HG03280 (cell line): ENCODE data around the gene MYH9.
"Not testable (repeated sequence)": the region's sequence is repeated elsewhere in the genome, so short reads cannot be mapped to it uniquely, and the experiment has no call there.

Experiments
- ATAC-seq: cut with Tn5 transposase; IDR thresholded peaks from one replicate; pipeline ENCODE4 v1.9.1; 2021; ENCODE audit warnings: mild to moderate bottlenecking, moderate library complexity; ENCODE audit not compliant: unreplicated experiment

Gene MYH9

DNA sequence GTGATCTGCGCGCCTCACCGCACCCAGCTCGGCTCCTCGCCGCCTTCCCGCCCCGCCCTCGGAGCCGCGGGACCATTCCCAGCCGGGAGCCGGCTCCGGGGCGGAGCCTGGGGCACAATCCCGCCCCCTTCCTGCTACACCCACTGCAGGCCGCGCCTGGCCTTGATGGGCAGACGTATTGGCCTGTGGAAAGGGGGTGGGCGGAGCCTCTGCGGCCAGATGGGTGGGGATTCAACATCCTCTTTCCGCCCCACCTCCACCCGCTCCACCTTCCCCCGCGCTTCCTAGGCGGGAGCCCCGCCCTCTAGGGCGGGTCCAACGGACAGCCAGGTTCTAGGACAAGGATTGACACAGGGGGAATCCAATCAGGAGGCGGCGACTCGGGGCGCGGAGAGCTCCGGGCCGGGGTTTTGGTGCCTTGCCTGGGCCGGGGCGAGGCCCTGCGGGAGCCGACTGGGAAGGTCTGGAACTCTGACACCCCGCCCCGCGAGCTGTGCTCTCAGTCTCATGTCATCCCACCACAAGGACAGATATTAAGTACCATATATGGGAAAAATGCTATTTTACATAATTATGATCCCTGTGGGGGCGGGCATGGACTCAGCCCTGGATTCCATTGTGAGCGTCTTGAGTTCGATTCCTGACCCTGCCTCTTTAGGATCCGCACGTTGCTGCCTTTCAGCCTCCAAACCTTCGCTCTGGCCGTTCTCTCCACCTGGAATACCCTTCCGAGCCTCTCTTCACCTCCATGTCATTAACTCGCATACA lies at the start of gene MYH9:
TSS of gene MYH9 (minus strand) at position 9 of the 768 bp plus-strand sequence. CDS start 38,731 bp downstream, outside the sequence.
- ATAC-seq = peak; percentile 81

DNA sequence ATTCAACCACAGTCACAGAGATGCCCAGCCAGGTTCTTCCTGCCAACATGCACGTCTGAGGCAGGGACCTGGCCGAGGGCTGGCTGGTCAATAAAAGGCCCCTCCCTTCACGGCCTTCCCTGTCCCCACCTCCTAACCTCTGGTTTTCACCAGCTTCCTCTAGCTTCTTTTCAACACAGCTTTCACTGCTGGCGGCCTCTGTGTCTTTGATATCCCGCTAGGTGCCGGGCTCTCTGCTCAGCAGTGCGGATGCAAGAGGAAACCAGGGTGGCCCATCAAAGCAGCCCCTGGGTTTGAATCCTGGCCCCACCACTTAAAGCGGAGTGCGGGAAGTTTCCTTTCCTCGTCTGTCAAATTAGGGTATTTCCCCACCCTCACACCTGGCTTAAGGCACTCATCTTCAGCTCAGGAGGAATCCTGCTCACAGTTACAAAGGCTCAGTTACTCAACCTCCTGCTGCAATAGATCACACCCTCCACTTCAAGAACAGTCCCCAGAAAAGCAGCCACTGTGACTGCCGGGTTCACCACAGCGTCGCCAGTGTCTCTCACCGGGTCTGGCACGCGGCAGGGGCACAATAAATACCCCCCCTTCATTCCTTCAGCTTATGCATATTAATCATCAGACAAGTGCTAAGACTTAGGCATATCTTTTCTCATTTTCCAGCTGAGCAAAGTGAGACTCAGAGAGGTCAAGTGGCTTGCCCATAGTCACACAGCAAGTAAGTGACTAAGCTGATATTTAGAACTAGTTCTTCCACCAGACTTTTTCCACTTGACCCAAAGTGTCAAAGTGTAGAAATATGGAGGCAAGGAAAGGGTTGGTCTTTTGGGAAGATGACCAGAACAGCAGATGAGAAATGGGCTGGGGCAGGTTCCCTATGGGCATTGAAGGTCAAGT lies 48.0 kb upstream of the MYH9 start:
- peak; percentile 47 for ATAC-seq

DNA sequence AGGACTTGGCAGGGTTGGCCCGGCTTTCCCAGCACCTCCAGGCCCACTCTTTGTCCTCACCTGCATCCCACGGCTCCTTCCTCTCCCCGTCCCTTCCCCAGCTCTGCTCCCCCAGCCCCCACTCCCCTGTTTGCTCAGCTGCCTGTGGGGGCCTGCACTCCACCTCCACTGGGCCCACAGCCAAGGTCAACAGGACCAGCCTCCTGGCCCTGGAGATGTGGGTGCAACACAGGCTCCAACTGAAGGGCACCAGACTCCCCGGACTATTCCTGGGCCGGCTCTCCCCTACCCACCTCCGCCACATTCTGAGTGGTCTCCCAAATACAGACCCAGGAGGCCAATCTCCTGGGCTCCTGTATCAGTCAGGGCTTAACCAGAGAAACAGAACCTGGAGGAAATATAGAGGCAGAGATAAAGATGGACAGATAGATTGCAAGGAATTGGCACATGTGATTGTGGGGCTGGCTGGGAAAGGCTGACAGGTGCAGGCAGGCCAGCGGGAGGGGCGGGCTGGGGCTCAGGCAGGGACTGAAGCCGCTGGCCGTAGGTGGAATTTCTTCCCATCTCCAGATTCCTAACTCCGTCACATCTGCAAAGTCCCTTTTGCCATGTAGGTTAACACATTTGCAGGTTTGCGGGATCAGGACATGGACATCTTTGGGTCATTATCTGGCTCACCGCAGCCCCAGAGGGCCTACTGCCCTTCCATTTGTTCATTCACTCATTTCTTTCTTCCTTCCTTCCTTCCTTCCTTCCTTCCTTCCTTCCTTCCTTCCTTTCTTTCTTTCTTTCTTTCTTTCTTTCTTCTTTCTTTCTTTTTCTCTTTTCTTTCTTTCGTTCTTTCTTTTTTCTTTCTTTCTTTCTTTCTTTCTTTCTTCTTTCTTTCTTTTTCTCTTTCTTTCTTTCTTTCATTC lies 45.8 kb upstream of the MYH9 start:
- ATAC-seq = no peak

DNA sequence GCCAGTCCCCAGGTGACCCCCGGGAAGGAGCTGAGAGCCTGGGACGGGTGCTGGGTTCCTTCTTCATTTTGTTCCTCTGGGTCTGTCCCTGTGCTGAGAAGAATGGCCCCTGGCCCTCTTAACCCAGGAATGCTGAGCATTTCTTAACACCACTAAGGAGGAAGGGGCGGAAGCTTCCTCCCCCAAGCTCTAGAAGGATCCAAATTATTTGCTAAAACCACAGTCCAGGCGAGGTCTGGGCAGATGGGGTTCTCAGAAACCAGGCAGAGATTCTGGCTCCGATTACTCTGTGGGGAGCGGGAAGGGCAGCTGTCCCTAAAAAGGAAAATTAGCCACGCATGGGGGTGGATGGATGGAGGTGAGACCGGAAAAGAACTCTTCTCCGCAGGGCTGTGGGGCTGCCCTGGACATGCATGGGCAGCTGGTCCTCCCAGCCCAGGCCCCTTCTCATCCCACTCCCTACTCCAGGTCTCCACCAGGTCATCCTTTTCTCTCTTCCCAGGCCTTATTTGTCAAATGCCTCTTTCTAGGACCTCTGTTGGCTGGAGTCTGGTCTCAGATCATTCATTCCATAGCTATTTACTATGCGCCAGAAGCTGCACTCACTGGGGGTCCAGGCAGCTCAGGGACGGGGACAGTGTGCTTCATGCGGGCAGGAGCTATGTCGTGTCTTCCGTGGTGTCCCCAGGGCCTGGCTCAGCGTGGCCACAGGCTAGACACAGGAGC lies 45.0 kb upstream of the MYH9 start:
- no peak for ATAC-seq

- no peak for ATAC-seq
Observed at GRCh38 chr22:36431977-36432376, 44.2 kb upstream of the MYH9 start.

DNA sequence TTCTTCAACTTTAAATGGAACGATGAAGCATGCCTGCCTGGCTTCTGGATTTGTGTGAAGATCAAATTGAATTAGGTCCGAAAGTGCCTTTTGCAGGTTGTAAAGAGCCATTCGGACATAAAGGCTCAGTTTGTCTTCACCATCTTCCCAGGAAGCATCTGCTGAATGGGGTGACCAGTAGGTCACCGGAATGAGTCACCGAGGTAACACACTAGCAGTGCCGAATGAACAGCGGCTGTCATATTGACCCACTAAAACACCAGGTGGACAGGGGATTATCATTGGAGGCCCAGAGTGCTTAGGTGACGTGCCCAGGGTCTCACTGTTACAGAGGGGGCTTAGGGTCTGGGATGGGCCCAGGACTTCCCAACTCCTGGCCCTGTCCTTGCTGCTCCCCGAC lies 43.1 kb upstream of the MYH9 start:
- ATAC-seq = no peak

- ATAC-seq = not testable (repeated sequence)
Observed at GRCh38 chr22:36427952-36428351, 40.2 kb upstream of the MYH9 start.

DNA sequence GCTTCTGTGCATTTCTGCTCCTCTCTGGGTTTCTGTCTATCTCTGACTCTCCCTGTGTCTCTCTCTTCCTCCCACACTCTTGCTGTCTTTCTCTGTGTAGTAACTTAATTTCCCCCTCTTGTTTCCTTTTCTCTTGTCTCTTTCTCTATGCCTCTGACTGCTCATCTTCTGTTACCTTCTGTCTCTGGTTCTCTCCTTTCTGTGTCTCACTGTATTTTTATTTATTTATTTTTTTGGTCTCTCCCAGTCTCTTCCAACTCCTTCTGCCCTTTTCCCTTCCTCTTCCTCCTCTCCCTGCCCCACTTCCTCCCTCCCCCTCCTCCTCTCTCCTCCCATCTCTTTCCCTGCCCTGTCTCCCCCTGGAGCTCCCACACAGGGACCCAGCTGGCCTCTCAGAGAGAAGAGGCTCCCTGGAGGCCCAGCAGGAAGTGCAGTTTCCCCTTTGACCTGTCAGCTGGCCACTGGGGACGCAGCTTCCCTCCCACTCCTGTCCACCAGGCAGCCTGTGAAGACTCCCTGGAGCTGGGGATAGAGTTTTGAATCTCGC lies 38.3 kb upstream of the MYH9 start:
- no peak for ATAC-seq

DNA sequence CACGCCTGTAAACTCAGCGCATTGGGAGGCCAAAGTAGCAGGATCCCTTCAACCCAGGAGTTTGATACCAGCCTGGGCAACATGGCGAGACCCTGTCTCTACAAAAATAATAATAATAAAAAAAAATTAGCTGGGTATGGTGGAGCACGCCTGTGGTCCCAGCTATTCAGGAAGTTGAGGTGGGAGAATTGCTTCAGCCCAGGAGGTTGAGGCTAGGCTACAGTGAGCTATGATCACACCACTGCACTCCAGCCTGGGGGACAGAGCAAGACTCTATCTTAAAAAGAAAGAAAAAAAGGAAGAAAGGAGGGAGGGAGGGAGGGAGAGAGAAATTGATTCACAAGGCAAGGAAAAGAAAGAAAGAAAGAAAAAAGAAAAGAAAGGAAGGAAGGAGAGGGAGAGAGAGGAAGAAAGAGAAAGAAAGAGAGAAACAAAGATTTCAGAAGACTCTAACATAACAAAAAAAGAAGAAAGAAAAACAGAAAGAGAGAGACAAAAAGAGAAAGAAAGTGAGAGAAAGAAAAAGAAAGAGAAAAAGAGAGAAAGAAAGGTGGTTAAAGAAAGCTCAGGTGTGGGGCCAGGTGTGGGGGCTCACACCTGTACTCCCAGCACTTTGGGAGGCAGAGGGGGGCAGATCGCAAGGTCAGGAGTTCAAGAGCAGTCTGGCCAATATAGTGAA lies 37.3 kb upstream of the MYH9 start:
- ATAC-seq = no peak

DNA sequence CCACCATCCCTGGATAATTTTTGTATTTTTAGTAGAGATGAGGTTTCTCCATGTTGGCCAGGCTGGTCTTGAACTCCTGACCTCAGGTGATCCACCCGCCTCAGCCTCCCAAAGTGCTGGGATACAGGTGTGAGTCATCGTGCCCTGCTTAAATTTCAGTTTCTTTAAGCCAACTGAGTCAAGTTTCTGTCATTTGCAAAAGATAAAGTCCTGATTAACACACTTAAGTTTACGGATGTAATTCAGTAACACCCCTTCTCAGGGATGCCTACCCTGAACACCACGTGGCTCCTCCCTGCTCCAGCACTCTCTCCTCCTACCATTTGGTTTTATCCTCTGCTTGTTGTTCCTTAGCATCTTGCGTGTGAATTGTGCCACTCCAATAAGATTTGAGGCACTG lies 36.7 kb upstream of the MYH9 start:
- ATAC-seq = not testable (repeated sequence)

DNA sequence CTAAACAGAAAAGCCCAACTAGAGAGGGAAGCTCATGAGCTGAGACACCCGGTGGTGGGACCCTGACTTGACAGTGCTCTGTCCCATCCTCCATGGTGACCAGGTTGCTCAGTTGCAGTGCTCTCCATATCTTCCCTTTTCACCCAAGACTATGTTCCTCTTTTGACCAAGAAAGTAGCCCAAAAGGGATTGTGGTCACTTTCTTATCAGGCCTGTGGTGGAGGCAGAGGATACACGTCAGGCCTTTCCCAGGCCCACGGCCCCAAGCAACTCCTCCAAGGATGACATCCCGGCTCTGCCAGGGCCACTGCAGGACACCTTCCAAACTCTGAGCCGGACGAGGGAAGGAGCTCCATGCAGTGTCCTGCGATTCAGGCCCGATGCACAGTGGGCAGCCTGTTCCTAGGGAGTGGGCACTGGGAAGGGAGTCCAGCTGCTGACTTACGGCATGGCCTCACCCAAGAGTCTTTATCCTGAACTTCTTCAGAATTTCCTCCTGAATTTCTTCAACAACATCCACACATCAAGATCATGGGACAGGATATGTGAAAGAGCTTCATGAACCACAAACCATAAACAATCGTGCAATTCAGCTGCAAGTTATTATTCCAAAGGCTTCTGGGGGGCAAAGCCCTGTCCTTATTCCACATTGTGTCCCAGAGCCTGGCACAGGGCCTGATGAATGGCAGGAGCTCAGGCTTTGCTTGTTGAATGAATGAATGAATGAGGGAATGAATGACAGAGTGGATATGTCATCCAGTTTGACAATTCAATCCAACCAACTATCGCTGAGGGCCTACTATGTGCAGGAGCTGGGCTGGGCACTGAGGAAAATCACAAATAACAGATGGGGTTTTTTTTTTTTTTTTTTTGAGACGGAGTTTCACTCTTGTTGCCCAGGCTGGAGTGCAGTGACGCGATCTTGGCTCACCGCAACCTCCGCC lies 36.0 kb upstream of the MYH9 start:
- no peak for ATAC-seq

DNA sequence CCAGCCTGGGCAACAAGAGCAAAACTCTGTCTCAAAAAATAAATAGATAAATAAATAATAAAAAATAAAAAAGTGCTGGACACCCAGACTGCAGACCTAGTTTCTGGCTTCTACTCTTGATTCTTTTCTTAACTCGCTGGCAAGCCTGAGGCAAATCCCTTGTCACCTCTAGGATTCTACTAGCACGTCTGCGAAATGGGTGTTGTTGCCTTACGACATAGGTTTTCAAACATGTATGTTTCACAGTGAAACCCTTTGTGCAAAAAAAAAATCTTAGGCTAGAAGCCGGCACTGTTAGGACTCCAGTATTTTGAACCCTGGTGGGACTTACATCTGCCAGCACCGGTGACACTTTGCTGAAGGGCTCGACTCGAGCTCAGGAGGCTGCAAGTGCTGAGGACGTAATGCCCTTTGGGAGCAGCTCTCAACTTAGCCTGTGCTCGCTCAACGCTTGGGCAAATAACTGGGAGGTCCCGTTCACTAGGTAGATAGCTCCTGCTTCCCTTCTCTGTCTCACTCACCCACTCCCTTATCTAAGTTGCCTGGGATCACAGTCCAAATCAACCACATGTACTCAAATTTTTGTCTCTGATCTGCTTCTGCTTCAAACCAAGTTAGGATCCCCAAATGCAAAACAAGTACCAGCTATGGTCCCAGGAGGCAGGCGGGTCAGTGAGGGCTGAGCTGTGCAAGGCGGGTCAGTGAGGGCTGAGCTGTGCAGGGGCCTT lies 34.7 kb upstream of the MYH9 start:
- no peak for ATAC-seq

DNA sequence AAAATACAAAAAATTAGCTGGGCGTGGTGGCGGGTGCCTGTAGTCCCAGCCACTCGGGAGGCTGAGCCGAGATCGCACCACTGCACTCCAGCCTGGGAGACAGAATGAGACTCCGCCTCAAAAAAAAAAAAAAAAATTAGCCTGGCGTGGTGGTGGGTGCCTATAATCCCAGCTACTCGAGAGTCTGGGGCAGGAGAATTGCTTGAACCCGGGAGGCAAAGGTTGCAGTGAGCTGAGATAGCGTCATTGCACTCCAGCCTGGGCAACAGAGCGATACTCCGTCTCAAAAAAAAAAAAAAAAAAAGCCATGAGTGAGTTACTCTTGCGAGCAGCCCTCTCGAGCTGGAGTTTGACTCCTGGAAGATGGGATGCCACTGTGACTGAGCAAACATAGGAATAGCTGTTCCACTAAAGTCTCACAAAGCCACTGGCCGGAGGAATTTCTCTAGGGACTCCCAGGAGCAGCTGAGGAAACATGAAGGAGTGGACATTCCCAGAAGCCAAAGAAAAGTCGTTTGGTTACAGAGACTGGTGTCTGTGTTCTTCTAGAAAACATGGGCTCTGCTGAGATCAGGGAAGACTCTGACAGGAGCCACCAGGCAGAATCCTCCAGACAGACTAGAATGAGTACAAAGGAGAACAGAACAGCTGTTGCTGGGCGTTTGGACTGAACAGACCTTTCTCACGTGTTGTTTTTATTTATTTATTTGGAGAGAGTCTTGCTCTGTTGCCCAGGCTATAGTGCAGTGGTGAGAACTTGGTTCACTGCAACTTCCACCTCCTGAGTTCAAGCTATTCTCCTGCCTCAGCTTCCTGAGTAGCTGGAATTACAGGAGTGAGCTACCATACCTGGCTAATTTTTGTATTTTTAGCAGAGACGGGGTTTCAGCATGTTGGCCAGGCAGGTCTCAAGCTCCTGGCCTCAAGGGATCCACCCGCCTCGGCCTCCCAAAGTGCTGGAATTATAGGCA lies 32.4 kb upstream of the MYH9 start:
- no peak for ATAC-seq

DNA sequence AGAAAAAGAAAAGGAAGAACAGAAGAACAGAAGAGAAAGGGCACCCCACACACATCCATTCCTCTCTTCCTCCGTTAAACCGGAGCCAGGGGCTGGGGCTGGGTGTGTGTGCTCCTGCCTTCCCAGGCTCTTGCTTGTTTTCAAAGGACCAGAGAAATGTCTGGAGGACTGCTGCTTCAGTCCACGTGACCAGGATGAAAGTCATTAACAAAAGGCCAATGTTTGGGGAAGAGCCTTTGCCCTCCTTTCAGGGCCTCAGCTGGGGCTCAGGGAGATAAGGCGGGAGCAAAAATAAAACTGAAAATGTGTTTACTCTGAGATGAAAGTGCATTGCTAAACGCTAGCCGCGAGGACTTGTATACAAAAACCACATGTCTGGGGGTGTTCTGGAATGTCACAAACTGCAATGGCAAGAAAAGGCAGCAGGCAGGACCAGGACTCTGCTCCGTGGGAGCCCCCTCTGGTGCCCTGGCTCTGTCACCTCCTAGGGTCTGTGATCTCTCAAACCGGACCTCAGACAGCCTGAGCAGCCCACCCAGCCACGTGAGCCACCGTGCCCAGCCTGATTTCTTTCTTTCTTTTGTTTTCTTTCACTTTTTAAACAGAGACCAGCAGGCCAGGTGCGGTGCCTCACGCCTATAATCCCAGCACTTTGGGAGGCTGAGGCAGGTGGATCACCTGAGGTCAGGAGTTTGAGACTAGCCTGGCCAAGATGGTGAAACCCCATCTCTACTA lies 31.6 kb upstream of the MYH9 start:
- ATAC-seq = no peak

GRCh38 chr22:36417281-36417686 lies 29.5 kb upstream of the MYH9 start:
- ATAC-seq = no peak
